Measurements from ENCODE around the gene RECQL5. TPM values are rescaled to one million over a fixed set of nuclear protein-coding genes. Genes with fewer than 3 reads are reported as not detected.
A peak's percentile ranks its signal among the peaks of the same experiment; 100 is the strongest.

RECQL5 gene
- total RNA-seq, 1 experiment from 2014 or later, result 46.1 TPM

- no peak for ATAC-seq
- H3K4me3 ChIP-seq (ENCODE audit: low read depth in 2 of 2, low read length in 2 of 2), result no peak overlapping the region
- CTCF ChIA-PET, result interaction anchor here (0.6 to 1.5 kb wide), 2 partner anchors 25 to 30 kb away, joined by 3 to 8 read pairs; partner anchors contain the start of gene SMIM5
- no peak overlapping the region for H3K27ac ChIP-seq (ENCODE audit: low read length)
- H3K4me1 ChIP-seq (ENCODE audit: control insufficient read depth, insufficient read depth, low read length), result no peaks in the 10 kb centered on the region
- in situ Hi-C loops (cut with HindIII; ENCODE audit: low pct_unique_long_range_greater_than_20kb, low sequenced_read_pairs) (no loop called here), intact Hi-C loops (cut with micrococcal nuclease; ENCODE audit: unreplicated experiment) (no loop called here)
- no TSS peak for BruUV-seq (replicated peaks)
- no peak for TF ChIP-seq POLR2AphosphoS5 (IDR thresholded peaks at IDR 0.05; ENCODE audit: low read depth, low read length)
- TF ChIP-seq CTCF (IDR thresholded peaks at IDR 0.05), result no peak
- no peak for TF ChIP-seq SIN3A (IDR thresholded peaks at IDR 0.05; ENCODE audit: borderline replicate concordance, insufficient read depth, low read depth, low read length)
- no peak for TF ChIP-seq REST (IDR thresholded peaks at IDR 0.05; ENCODE audit: insufficient read depth in 1 of 2, low read depth in 2 of 2, low read length in 1 of 2)
- no peak for TF ChIP-seq TCF7L2 (IDR thresholded peaks at IDR 0.05; ENCODE audit: low read depth, low read length)
- peaks cover 2% of the 10 kb centered on the region; the same call in 1 of the 2 replicates for H3K36me3 ChIP-seq (ENCODE audit: control insufficient read depth, insufficient read depth, low read length)
- POLR2A ChIA-PET, result no interaction called here
- H3K9me3 ChIP-seq (ENCODE audit: control insufficient read depth, insufficient read depth, low read depth, low read length), result no peaks in the 10 kb centered on the region
- no peaks in the 10 kb centered on the region for H3K27me3 ChIP-seq (ENCODE audit: control insufficient read depth, insufficient read depth, low read length)
- no peak for DNase-seq (ENCODE audit: low read depth, low spot score)
Measured at GRCh38 chr17:75658237-75658636, 8.7 kb downstream of the RECQL5 start.

GRCh38 chr17:75654176-75654575 lies 12.8 kb downstream of the RECQL5 start:
- ChIA-PET POLR2A (no interaction called here), CTCF (interaction anchor here (0.5 to 3.5 kb wide), 7 partner anchors 13 to 558 kb away, joined by 3 to 45 read pairs (median 4); partner anchors contain the start of genes RECQL5, SAP30BP and SMIM5)
- Histone ChIP-seq H3K4me3 (ENCODE audit: low read depth in 2 of 2, low read length in 2 of 2) (no peak overlapping the region), H3K4me1 (ENCODE audit: control insufficient read depth, insufficient read depth, low read length) (no peaks in the 10 kb centered on the region), H3K27me3 (ENCODE audit: control insufficient read depth, insufficient read depth, low read length) (no peaks in the 10 kb centered on the region), H3K9me3 (ENCODE audit: control insufficient read depth, insufficient read depth, low read depth, low read length) (no peaks in the 10 kb centered on the region), H3K36me3 (ENCODE audit: control insufficient read depth, insufficient read depth, low read length) (no peaks in the 10 kb centered on the region), H3K27ac (ENCODE audit: low read length) (no peak overlapping the region)
- intact Hi-C loops (cut with micrococcal nuclease; ENCODE audit: unreplicated experiment) (no loop called here), in situ Hi-C loops (cut with HindIII; ENCODE audit: low pct_unique_long_range_greater_than_20kb, low sequenced_read_pairs) (no loop called here)
- TF ChIP-seq POLR2AphosphoS5 (IDR thresholded peaks at IDR 0.05; ENCODE audit: low read depth, low read length) (no peak), TCF7L2 (IDR thresholded peaks at IDR 0.05; ENCODE audit: low read depth, low read length) (peak; percentile 49; the same call in 1 of the 2 replicates)
- DNase-seq (ENCODE audit: low read depth, low spot score) (no peak), ATAC-seq (peak; percentile 75)
- BruUV-seq (replicated peaks), result TSS peak; percentile 32

- intact Hi-C loops (cut with micrococcal nuclease; ENCODE audit: unreplicated experiment), result no loop called here
- Histone ChIP-seq H3K27ac (ENCODE audit: low read length) (no peak overlapping the region), H3K27me3 (ENCODE audit: control insufficient read depth, insufficient read depth, low read length) (no peaks in the 10 kb centered on the region), H3K36me3 (ENCODE audit: control insufficient read depth, insufficient read depth, low read length) (no peaks in the 10 kb centered on the region), H3K9me3 (ENCODE audit: control insufficient read depth, insufficient read depth, low read depth, low read length) (no peaks in the 10 kb centered on the region), H3K4me3 (ENCODE audit: low read depth in 2 of 2, low read length in 2 of 2) (no peak overlapping the region), H3K4me1 (ENCODE audit: control insufficient read depth, insufficient read depth, low read length) (no peaks in the 10 kb centered on the region)
- POLR2A ChIA-PET, result no interaction called here
- DNase-seq (ENCODE audit: low read depth, low spot score) (no peak), ATAC-seq (peak; percentile 84)
- CTCF ChIA-PET, result interaction anchor here (1.2 to 3.5 kb wide), 3 partner anchors 14 to 95 kb away, joined by 4 to 45 read pairs (median 17); partner anchors contain the start of genes RECQL5, SAP30BP and SMIM5
- in situ Hi-C loops (cut with HindIII; ENCODE audit: low pct_unique_long_range_greater_than_20kb, low sequenced_read_pairs), result no loop called here
- peak; percentile 89 for TF ChIP-seq CTCF (IDR thresholded peaks at IDR 0.05)
- no peak for TF ChIP-seq REST (IDR thresholded peaks at IDR 0.05; ENCODE audit: insufficient read depth in 1 of 2, low read depth in 2 of 2, low read length in 1 of 2)
- no peak for TF ChIP-seq POLR2AphosphoS5 (IDR thresholded peaks at IDR 0.05; ENCODE audit: low read depth, low read length)
- BruUV-seq (replicated peaks), result no TSS peak
Measured at GRCh38 chr17:75652934-75653549, 13.9 kb downstream of the RECQL5 start.
